HepG2 (cell line): ENCODE results near the gene JPH3. TPM values are rescaled to one million over a fixed set of nuclear protein-coding genes. Genes with fewer than 3 reads are reported as not detected.

Source experiments
- GTF2F1 ChIP-seq: fragments of 150-350 bp; IDR thresholded peaks from 2 replicates; pipeline ENCODE4 v1.6.1; 2014; ENCODE audit warnings: low read length
- JARID2 ChIP-seq: sonication (generic); formaldehyde crosslinking; IDR thresholded peaks from 2 replicates; pipeline ENCODE4 v1.8.1; 2023; ENCODE audit warnings: missing genetic modification reagents, inconsistent platforms; ENCODE audit not compliant: insufficient replicate concordance
- KDM3A ChIP-seq: IDR thresholded peaks from 2 replicates; pipeline ENCODE4 v1.6.1; 2018; ENCODE audit warnings: low read depth, missing compliant biosample characterization
- MED1 ChIP-seq: sonication (generic); formaldehyde crosslinking; IDR thresholded peaks from 2 replicates; pipeline ENCODE4 v1.4.0; 2020; ENCODE audit warnings: missing genetic modification reagents
- NFATC3 ChIP-seq: sonication (generic); formaldehyde crosslinking; IDR thresholded peaks from 2 replicates; pipeline ENCODE4 v1.5.1; 2020; ENCODE audit warnings: mild to moderate bottlenecking, missing genetic modification reagents
- SRSF1 ChIP-seq: fragments of 200-400 bp; formaldehyde crosslinking; optimal IDR thresholded peaks from 2 replicates; pipeline ENCODE3; 2017; ENCODE audit warnings: mild to moderate bottlenecking, low read depth, low read length, moderate library complexity
- TBX3 ChIP-seq: fragments of 450-650 bp; IDR thresholded peaks from 2 replicates; pipeline ENCODE4 v1.6.1; 2017; ENCODE audit warnings: antibody characterized with exemption, mild to moderate bottlenecking, inconsistent platforms, borderline replicate concordance
- ZFP41 ChIP-seq: sonication (generic); formaldehyde crosslinking; IDR thresholded peaks from 2 replicates; pipeline ENCODE4 v1.4.0; 2020; ENCODE audit warnings: mild to moderate bottlenecking, missing genetic modification reagents, borderline replicate concordance
- ZNF737 ChIP-seq: sonication (generic); formaldehyde crosslinking; IDR thresholded peaks from 2 replicates; pipeline ENCODE4 v1.5.0; 2020; ENCODE audit warnings: missing genetic modification reagents, mild to moderate bottlenecking, borderline replicate concordance
- ZSCAN21 ChIP-seq: sonication (generic); formaldehyde crosslinking; IDR thresholded peaks from 2 replicates; pipeline ENCODE4 v1.8.0; 2022; ENCODE audit warnings: mild to moderate bottlenecking, missing genetic modification reagents, moderate library complexity, borderline replicate concordance
- polyA plus RNA-seq, 8 experiments: library from polyadenylated mRNA; depleted of rRNA in 3 of 8; stranded (reverse) in 7 of 8; unstranded in 1 of 8; fragments of >200 nt; fragmentation: Illumina TruSeq in 4 of 8; extraction: Trizol in 4 of 8; gene quantifications; 2 replicates each; pipeline versions ENCODE4 v1.2.1 to v1.2.3, GENCODE V29; 2011 to 2016; ENCODE audit warnings: low read depth in 4 of 8, missing spikeins in 1 of 8, mixed read lengths in 1 of 8; ENCODE audit not compliant: insufficient read depth in 1 of 8
- total RNA-seq, 5 experiments: library from RNA; depleted of rRNA; stranded (reverse); fragments of >200 nt; fragmentation: Illumina TruSeq; extraction: Trizol; gene quantifications; 2 replicates each; pipeline ENCODE4 v1.2.3, GENCODE V29; 2016; ENCODE audit warnings: low read depth in 1 of 5
- TF ChIP-seq, protein P1 (sequence below): sonication (generic); formaldehyde crosslinking; IDR thresholded peaks from one replicate; pipeline ENCODE4 v1.5.1; 2020; ENCODE audit warnings: mild to moderate bottlenecking, missing genetic modification reagents; ENCODE audit errors: not compliant biosample characterization
- TF ChIP-seq, protein P2 (sequence below): IDR thresholded peaks from 2 replicates; pipeline ENCODE4 v1.6.1; 2012; ENCODE audit warnings: inconsistent platforms
- TF ChIP-seq, protein P3 (sequence below), 2 experiments: IDR thresholded peaks; 2 replicates each; pipeline ENCODE4 v1.6.1; 2011 to 2012; ENCODE audit warnings: low read length in 2 of 2, borderline replicate concordance in 1 of 2, low read depth in 1 of 2, mild to moderate bottlenecking in 1 of 2, moderate library complexity in 1 of 2

JPH3 gene
- total and polyA plus RNA-seq, 2 of the 13 experiments (the other 11 are each of a cell fraction or from before 2014, with no cell fraction given) = not detected

DNA sequence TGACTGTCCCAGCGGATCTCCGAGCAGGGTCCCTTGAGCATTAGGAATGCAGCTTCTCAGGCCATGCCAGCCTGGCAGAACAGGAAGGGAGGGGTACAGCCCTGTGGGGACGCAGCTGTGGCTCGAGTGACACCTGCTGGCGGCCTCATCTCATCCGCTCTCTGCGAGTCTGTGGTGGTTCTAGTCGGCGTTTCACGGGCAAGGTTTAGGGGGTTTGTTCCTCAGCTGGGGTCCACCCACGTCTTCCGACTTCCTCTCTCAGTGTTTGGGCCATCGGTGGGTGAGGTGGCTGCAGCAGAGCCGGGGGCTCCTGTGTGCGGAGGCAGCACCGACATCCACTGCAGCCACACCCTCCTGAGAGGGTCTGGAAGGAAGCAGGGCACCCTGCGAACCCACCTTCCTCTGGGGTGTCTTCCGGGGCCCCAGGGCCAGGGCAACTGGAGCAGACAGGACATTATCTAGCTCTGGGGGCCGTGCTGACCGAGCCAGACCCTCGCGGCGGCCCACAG lies 33.3 kb downstream of the JPH3 start (continued):
- TF ChIP-seq, protein P1, sequence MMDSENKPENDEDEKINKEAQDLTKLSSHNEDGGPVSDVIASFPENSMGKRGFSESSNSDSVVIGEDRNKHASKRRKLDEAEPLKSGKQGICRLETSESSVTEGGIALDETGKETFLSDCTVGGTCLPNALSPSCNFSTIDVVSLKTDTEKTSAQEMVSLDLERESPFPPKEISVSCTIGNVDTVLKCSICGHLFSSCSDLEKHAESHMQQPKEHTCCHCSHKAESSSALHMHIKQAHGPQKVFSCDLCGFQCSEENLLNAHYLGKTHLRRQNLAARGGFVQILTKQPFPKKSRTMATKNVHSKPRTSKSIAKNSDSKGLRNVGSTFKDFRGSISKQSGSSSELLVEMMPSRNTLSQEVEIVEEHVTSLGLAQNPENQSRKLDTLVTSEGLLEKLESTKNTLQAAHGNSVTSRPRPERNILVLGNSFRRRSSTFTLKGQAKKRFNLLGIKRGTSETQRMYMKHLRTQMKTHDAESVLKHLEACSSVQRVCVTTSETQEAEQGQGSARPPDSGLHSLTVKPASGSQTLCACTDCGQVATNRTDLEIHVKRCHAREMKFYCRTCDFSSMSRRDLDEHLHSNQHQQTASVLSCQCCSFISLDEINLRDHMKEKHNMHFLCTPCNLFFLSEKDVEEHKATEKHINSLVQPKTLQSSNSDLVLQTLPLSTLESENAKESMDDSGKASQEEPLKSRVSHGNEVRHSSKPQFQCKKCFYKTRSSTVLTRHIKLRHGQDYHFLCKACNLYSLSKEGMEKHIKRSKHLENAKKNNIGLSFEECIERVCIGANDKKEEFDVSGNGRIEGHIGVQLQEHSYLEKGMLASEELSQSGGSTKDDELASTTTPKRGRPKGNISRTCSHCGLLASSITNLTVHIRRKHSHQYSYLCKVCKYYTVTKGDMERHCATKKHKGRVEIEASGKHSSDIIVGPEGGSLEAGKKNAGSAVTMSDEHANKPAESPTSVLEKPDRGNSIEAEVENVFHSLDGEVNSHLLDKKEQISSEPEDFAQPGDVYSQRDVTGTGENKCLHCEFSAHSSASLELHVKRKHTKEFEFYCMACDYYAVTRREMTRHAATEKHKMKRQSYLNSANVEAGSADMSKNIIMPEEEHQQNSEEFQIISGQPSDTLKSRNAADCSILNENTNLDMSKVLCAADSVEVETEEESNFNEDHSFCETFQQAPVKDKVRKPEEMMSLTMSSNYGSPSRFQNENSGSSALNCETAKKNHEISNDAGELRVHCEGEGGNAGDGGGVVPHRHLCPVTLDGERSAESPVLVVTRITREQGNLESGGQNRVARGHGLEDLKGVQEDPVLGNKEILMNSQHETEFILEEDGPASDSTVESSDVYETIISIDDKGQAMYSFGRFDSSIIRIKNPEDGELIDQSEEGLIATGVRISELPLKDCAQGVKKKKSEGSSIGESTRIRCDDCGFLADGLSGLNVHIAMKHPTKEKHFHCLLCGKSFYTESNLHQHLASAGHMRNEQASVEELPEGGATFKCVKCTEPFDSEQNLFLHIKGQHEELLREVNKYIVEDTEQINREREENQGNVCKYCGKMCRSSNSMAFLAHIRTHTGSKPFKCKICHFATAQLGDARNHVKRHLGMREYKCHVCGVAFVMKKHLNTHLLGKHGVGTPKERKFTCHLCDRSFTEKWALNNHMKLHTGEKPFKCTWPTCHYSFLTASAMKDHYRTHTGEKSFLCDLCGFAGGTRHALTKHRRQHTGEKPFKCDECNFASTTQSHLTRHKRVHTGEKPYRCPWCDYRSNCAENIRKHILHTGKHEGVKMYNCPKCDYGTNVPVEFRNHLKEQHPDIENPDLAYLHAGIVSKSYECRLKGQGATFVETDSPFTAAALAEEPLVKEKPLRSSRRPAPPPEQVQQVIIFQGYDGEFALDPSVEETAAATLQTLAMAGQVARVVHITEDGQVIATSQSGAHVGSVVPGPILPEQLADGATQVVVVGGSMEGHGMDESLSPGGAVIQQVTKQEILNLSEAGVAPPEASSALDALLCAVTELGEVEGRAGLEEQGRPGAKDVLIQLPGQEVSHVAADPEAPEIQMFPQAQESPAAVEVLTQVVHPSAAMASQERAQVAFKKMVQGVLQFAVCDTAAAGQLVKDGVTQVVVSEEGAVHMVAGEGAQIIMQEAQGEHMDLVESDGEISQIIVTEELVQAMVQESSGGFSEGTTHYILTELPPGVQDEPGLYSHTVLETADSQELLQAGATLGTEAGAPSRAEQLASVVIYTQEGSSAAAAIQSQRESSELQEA = no peak
- TF ChIP-seq NFATC3 (CRISPR knock-in tag) (no peak), ZNF737 (CRISPR knock-in tag) (no peak), GTF2F1 (no peak), ZSCAN21 (no peak; the same call in 1 of the 2 replicates), ZFP41 (no peak), SRSF1 (no peak), JARID2 (CRISPR knock-in tag) (no peak), KDM3A (CRISPR knock-in tag) (no peak), MED1 (CRISPR knock-in tag) (peak; percentile 19; the same call in 1 of the 2 replicates), TBX3 (no peak)
- TF ChIP-seq, protein P2, sequence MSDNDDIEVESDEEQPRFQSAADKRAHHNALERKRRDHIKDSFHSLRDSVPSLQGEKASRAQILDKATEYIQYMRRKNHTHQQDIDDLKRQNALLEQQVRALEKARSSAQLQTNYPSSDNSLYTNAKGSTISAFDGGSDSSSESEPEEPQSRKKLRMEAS = no peak
- TF ChIP-seq, protein P3, sequence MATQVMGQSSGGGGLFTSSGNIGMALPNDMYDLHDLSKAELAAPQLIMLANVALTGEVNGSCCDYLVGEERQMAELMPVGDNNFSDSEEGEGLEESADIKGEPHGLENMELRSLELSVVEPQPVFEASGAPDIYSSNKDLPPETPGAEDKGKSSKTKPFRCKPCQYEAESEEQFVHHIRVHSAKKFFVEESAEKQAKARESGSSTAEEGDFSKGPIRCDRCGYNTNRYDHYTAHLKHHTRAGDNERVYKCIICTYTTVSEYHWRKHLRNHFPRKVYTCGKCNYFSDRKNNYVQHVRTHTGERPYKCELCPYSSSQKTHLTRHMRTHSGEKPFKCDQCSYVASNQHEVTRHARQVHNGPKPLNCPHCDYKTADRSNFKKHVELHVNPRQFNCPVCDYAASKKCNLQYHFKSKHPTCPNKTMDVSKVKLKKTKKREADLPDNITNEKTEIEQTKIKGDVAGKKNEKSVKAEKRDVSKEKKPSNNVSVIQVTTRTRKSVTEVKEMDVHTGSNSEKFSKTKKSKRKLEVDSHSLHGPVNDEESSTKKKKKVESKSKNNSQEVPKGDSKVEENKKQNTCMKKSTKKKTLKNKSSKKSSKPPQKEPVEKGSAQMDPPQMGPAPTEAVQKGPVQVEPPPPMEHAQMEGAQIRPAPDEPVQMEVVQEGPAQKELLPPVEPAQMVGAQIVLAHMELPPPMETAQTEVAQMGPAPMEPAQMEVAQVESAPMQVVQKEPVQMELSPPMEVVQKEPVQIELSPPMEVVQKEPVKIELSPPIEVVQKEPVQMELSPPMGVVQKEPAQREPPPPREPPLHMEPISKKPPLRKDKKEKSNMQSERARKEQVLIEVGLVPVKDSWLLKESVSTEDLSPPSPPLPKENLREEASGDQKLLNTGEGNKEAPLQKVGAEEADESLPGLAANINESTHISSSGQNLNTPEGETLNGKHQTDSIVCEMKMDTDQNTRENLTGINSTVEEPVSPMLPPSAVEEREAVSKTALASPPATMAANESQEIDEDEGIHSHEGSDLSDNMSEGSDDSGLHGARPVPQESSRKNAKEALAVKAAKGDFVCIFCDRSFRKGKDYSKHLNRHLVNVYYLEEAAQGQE (IDR thresholded peaks at IDR 0.05; ENCODE audit: borderline replicate concordance in 1 of 2, low read depth in 1 of 2, low read length in 2 of 2) = no peak
